Vagina (tissue), 2 donors: ENCODE data around the gene ZSCAN12. TPM values are rescaled to one million over a fixed set of nuclear protein-coding genes. Genes with fewer than 3 reads are reported as not detected.

Experiments
- DNase-seq, 2 donors: peaks; one replicate each; pipeline ENCODE4 v3.0.0-alpha.2; 2017; ENCODE audit errors: extremely low spot score in 2 of 2
- H3K27ac ChIP-seq: fragments of 200-600 bp; sonication (generic); one replicate; pipeline ENCODE4 v1.5.1; 2019
- H3K27me3 ChIP-seq: fragments of 200-600 bp; sonication (generic); one replicate; pipeline ENCODE4 v1.5.1; 2019
- H3K36me3 ChIP-seq, 2 donors: fragments of 200-600 bp; sonication (generic); one replicate each; pipeline ENCODE4 v1.5.1; 2017 to 2019
- H3K4me1 ChIP-seq: fragments of 200-600 bp; sonication (generic); one replicate; pipeline ENCODE4 v1.5.1; 2019
- H3K4me3 ChIP-seq, 2 donors: fragments of 200-600 bp; sonication (generic); 1 replicate in 1 of 2; 2 replicates in 1 of 2; pipeline ENCODE4 v1.5.1; 2016 to 2019
- H3K9me3 ChIP-seq: fragments of 200-600 bp; sonication (generic); one replicate; pipeline ENCODE4 v1.5.1; 2019
- CTCF ChIP-seq, 3 experiments: fragments of 450-650 bp in 2 of 3; fragments of 200-600 bp in 1 of 3; sonication (generic) in 1 of 3; IDR thresholded peaks; one replicate each; pipeline ENCODE4 v1.5.1; 2017 to 2019; ENCODE audit warnings: antibody characterized with exemption in 3 of 3, mild to moderate bottlenecking in 2 of 3, moderate library complexity in 2 of 3
- POLR2A ChIP-seq, 2 donors: fragments of 450-650 bp; IDR thresholded peaks; one replicate each; pipeline ENCODE4 v1.6.1; 2017; ENCODE audit warnings: antibody characterized with exemption in 2 of 2, mild to moderate bottlenecking in 2 of 2, moderate library complexity in 2 of 2
- POLR2AphosphoS5 ChIP-seq, 2 donors: sonication (generic); formaldehyde crosslinking; IDR thresholded peaks; one replicate each; pipeline ENCODE4 v1.9.0; 2017; ENCODE audit warnings: antibody characterized with exemption in 2 of 2, mild to moderate bottlenecking in 2 of 2, low read depth in 1 of 2; ENCODE audit not compliant: insufficient read depth in 1 of 2
- intact Hi-C: fragments of 100-400 bp; cut with DNase I; formaldehyde crosslinking; loops from one replicate; pipeline ENCODE4 v1.15.1; 2023
- total RNA-seq: library from RNA; depleted of rRNA; stranded (reverse); fragments of >200 nt; gene quantifications from one replicate; pipeline ENCODE4 v1.2.3, GENCODE V29; 2016

Gene ZSCAN12
- total RNA-seq, 1 donor from 2014 or later = 5.9 TPM

GRCh38 chr6:28443112-28443773, 43.7 kb upstream of the ZSCAN12 start, which contains the start of gene ZSCAN23:
ZSCAN23 (minus strand) TSS chr6:28443491; CDS start chr6:28436266, 7,225 bp downstream.
- intact Hi-C loops = no loop called here
- H3K4me1 ChIP-seq = peaks cover 11% of the 10 kb centered on the region
- no peak for DNase-seq
- no peaks in the 10 kb centered on the region for H3K9me3 ChIP-seq
- H3K4me3 ChIP-seq = peak within 1 kb of the TSS; percentile 50 to 68
- no peak within 1 kb of the TSS for H3K27ac ChIP-seq
- no peak for TF ChIP-seq CTCF (IDR thresholded peaks at IDR 0.05)
- peak in 1 of 2 donors; percentile 21 for TF ChIP-seq POLR2A (IDR thresholded peaks at IDR 0.05)
- peak in 1 of 2 donors; percentile 67 for TF ChIP-seq POLR2AphosphoS5 (IDR thresholded peaks at IDR 0.05; ENCODE audit: insufficient read depth in 1 of 2, low read depth in 1 of 2)
- no peaks in the 10 kb centered on the region for H3K36me3 ChIP-seq
- no peaks in the 10 kb centered on the region for H3K27me3 ChIP-seq

GRCh38 chr6:28442586-28442985, 43.0 kb upstream of the ZSCAN12 start:
- Histone ChIP-seq H3K27ac (no peak overlapping the region), H3K9me3 (no peaks in the 10 kb centered on the region), H3K4me1 (peaks cover 11% of the 10 kb centered on the region), H3K4me3 (peak overlapping the region; percentile 50 to 68), H3K36me3 (no peaks in the 10 kb centered on the region), H3K27me3 (no peaks in the 10 kb centered on the region)
- intact Hi-C loops = no loop called here
- TF ChIP-seq POLR2AphosphoS5 (IDR thresholded peaks at IDR 0.05; ENCODE audit: insufficient read depth in 1 of 2, low read depth in 1 of 2) (no peak), POLR2A (IDR thresholded peaks at IDR 0.05) (no peak), CTCF (IDR thresholded peaks at IDR 0.05) (no peak)
- DNase-seq = no peak

- no peaks in the 10 kb centered on the region for H3K9me3 ChIP-seq
- intact Hi-C loops = no loop called here
- H3K4me3 ChIP-seq = no peak overlapping the region
- H3K27ac ChIP-seq = no peak overlapping the region
- H3K27me3 ChIP-seq = no peaks in the 10 kb centered on the region
- peaks cover 0 to 5% of the 10 kb centered on the region in 2 donors for H3K36me3 ChIP-seq
- no peak for DNase-seq
- no peaks in the 10 kb centered on the region for H3K4me1 ChIP-seq
- TF ChIP-seq CTCF (IDR thresholded peaks at IDR 0.05) (no peak), POLR2AphosphoS5 (IDR thresholded peaks at IDR 0.05; ENCODE audit: insufficient read depth in 1 of 2, low read depth in 1 of 2) (no peak), POLR2A (IDR thresholded peaks at IDR 0.05) (no peak)
These were observed 36.9 kb upstream of the ZSCAN12 start for GRCh38 chr6:28436404-28436803.

- H3K9me3 ChIP-seq = no peaks in the 10 kb centered on the region
- H3K4me3 ChIP-seq = no peak overlapping the region
- DNase-seq = no peak
- H3K27ac ChIP-seq = no peak overlapping the region
- H3K36me3 ChIP-seq = peaks cover 0 to 5% of the 10 kb centered on the region in 2 donors
- H3K4me1 ChIP-seq = no peaks in the 10 kb centered on the region
- no peaks in the 10 kb centered on the region for H3K27me3 ChIP-seq
- intact Hi-C loops = no loop called here
- no peak for TF ChIP-seq POLR2A (IDR thresholded peaks at IDR 0.05)
- no peak for TF ChIP-seq CTCF (IDR thresholded peaks at IDR 0.05)
- no peak for TF ChIP-seq POLR2AphosphoS5 (IDR thresholded peaks at IDR 0.05; ENCODE audit: insufficient read depth in 1 of 2, low read depth in 1 of 2)
These were observed 33.6 kb upstream of the ZSCAN12 start for GRCh38 chr6:28433119-28433518.

GRCh38 chr6:28429781-28430180, 30.2 kb upstream of the ZSCAN12 start:
- no peak for DNase-seq
- H3K4me3 ChIP-seq = no peak overlapping the region
- H3K4me1 ChIP-seq = no peaks in the 10 kb centered on the region
- intact Hi-C loops = no loop called here
- H3K36me3 ChIP-seq = peaks cover 0 to 5% of the 10 kb centered on the region in 2 donors
- TF ChIP-seq POLR2AphosphoS5 (IDR thresholded peaks at IDR 0.05; ENCODE audit: insufficient read depth in 1 of 2, low read depth in 1 of 2) (no peak), CTCF (IDR thresholded peaks at IDR 0.05) (no peak)
- H3K27ac ChIP-seq = no peak overlapping the region
- H3K27me3 ChIP-seq = no peaks in the 10 kb centered on the region
- no peaks in the 10 kb centered on the region for H3K9me3 ChIP-seq
